ENCODE measurements around the gene STRIP1. TPM values are rescaled to one million over a fixed set of nuclear protein-coding genes. Genes with fewer than 3 reads are reported as not detected.

STRIP1 gene, protein sequence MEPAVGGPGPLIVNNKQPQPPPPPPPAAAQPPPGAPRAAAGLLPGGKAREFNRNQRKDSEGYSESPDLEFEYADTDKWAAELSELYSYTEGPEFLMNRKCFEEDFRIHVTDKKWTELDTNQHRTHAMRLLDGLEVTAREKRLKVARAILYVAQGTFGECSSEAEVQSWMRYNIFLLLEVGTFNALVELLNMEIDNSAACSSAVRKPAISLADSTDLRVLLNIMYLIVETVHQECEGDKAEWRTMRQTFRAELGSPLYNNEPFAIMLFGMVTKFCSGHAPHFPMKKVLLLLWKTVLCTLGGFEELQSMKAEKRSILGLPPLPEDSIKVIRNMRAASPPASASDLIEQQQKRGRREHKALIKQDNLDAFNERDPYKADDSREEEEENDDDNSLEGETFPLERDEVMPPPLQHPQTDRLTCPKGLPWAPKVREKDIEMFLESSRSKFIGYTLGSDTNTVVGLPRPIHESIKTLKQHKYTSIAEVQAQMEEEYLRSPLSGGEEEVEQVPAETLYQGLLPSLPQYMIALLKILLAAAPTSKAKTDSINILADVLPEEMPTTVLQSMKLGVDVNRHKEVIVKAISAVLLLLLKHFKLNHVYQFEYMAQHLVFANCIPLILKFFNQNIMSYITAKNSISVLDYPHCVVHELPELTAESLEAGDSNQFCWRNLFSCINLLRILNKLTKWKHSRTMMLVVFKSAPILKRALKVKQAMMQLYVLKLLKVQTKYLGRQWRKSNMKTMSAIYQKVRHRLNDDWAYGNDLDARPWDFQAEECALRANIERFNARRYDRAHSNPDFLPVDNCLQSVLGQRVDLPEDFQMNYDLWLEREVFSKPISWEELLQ
- 35.6 and 40.6 TPM in 2 replicates for total RNA-seq (2022)
- Bru-seq, nascent RNA = percentile 77 among the genes with signal in this experiment
- percentile 81 among the genes with signal in this experiment for BruChase-seq, experiment 1, labeled RNA remaining after a 6-hour chase
- percentile 84 among the genes with signal in this experiment for BruChase-seq, experiment 2, labeled RNA remaining after a 2-hour chase
- long read RNA-seq, transcript STRIP1-201 (21 exons, 3,265 nt) = major isoform, 60 of 77 reads
- long read RNA-seq, partial matches to known transcripts = 7 of 77 reads
- long read RNA-seq, other reads (novel, unspliced or antisense) = 10 of 77 reads

- BruUV-seq (replicated peaks) = no TSS peak
These were observed at the start of gene STRIP1 for GRCh38 chr1:110034451-110035235. STRIP1 (plus strand) TSS chr1:110034624; CDS start chr1:110034638, 14 bp downstream.

DNA sequence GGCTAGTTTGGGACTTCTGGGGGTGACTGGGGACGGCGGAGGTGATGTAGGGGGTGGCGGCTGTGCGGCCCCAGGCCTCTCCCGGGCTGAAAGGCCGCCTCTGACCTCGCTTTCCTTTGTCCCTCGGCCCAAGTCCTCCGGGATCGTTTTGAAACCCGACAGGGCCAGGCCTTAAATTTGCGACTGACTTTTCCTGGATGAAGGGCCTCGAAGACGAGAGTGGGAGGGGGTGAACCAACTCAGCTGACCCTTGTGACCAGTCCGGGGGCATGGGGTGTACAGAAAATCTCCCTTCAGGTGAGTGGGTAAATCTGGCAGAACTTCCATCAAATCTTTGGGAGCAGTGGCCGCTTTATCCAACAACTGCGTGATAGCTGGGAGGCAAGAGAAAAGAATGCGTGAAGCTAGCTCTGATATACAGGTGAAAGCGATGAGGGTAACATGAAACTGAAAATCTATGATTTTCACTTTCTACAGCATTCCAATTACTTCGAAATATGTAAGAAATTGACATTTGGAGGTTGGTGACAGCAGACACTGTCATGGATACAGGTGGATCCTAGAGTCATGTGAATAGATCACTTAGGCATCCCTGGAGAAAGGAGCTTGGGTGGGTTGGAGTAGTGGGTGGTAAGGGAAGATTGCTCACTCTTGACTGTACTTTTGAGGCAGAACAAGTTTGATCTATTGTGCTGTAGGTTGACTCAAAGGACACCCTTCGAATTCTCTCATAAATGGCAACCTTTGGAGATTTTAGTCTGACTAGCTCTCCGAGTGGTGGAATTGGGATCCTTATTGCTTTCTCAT, 49.0 kb upstream of the STRIP1 start:
- H3K27ac Mint-ChIP-seq (ENCODE audit: low read depth, unreplicated experiment) = peak overlapping the region; percentile 99
- intact Hi-C loops (cut with micrococcal nuclease) = loop anchor here (10.0 kb wide), 1 partner anchor 111 kb away; no protein-coding TSS in a partner anchor
- H3K4me1 Mint-ChIP-seq (ENCODE audit: insufficient read depth, unreplicated experiment) = peaks cover 56% of the 10 kb centered on the region
- peaks cover 13% of the 10 kb centered on the region for H3K36me3 Mint-ChIP-seq (ENCODE audit: insufficient read depth, unreplicated experiment)
- no peak for TF ChIP-seq CTCF (IDR thresholded peaks at IDR 0.05; ENCODE audit: unreplicated experiment)
- H3K9me3 Mint-ChIP-seq (ENCODE audit: unreplicated experiment) = no peaks in the 10 kb centered on the region
- POLR2A ChIA-PET = interaction anchor here (0.6 to 5.1 kb wide), 21 partner anchors 8 to 454 kb away, joined by 3 to 82 read pairs (median 8); partner anchors contain the start of genes AMPD2, GNAI3, GNAT2 and STRIP1
- peak overlapping the region; percentile 92 for H3K4me3 Mint-ChIP-seq (ENCODE audit: unreplicated experiment)
- H3K27me3 Mint-ChIP-seq (ENCODE audit: insufficient read depth, unreplicated experiment) = no peaks in the 10 kb centered on the region
- no peak for DNase-seq (ENCODE audit: unreplicated experiment)
- CTCF ChIA-PET = interaction anchor here (0.6 to 18.3 kb wide), 43 partner anchors 7 to 1520 kb away, joined by 3 to 969 read pairs (median 4); partner anchors contain the start of gene GNAI3
- TSS peak; percentile 26 for BruUV-seq (replicated peaks)

More at GRCh38 chr1:110034451-110035235, at the start of gene STRIP1:
- POLR2A ChIA-PET = interaction anchor here (0.6 to 3.4 kb wide), 23 partner anchors 8 to 489 kb away, joined by 3 to 24 read pairs (median 5); partner anchors contain the start of genes AHCYL1, GNAI3 and RBM15
- DNase-seq (ENCODE audit: unreplicated experiment) = peak; percentile 96
- Mint-ChIP-seq H3K4me1 (ENCODE audit: insufficient read depth, unreplicated experiment) (peaks cover 18% of the 10 kb centered on the region), H3K36me3 (ENCODE audit: insufficient read depth, unreplicated experiment) (peaks cover 18% of the 10 kb centered on the region), H3K9me3 (ENCODE audit: unreplicated experiment) (no peaks in the 10 kb centered on the region), H3K4me3 (ENCODE audit: unreplicated experiment) (peak within 1 kb of the TSS; percentile 97), H3K27me3 (ENCODE audit: insufficient read depth, unreplicated experiment) (no peaks in the 10 kb centered on the region), H3K27ac (ENCODE audit: low read depth, unreplicated experiment) (peak within 1 kb of the TSS; percentile 94)
- CTCF ChIA-PET = interaction anchor here (0.6 to 12.1 kb wide), 7 partner anchors 10 to 91 kb away, joined by 4 to 120 read pairs (median 5); no protein-coding TSS in a partner anchor
- no peak for TF ChIP-seq CTCF (IDR thresholded peaks at IDR 0.05; ENCODE audit: unreplicated experiment)
- intact Hi-C loops (cut with micrococcal nuclease) = no loop called here

DNA sequence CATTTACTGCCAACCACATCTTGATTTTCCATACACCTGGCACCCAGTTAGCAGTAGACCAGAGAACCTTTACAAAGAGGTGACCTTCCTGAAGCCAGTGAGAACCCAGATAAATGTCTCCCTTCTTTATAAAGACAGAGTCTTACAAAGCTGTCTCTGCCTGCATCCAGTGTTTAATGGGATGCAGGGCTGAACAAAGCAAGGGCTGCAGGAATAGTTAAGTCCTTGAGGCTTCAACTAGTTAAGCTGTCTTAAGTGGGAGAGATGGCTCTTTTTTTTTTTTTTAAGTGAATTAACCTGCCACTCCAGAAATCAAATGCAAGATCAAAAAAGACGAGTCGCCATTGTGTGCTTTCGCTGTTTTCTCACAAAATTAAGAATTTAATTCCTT, 48.4 kb upstream of the STRIP1 start:
- DNase-seq (ENCODE audit: unreplicated experiment) = no peak
- H3K36me3 Mint-ChIP-seq (ENCODE audit: insufficient read depth, unreplicated experiment) = peaks cover 13% of the 10 kb centered on the region
- H3K4me1 Mint-ChIP-seq (ENCODE audit: insufficient read depth, unreplicated experiment) = peaks cover 50% of the 10 kb centered on the region
- ChIA-PET POLR2A (interaction anchor here (0.6 to 5.1 kb wide), 18 partner anchors 8 to 440 kb away, joined by 3 to 82 read pairs (median 16); partner anchors contain the start of genes AMPD2, GNAI3, GNAT2 and STRIP1), CTCF (interaction anchor here (0.6 to 18.3 kb wide), 14 partner anchors 11 to 441 kb away, joined by 3 to 969 read pairs (median 12); no protein-coding TSS in a partner anchor)
- H3K9me3 Mint-ChIP-seq (ENCODE audit: unreplicated experiment) = no peaks in the 10 kb centered on the region
- H3K27ac Mint-ChIP-seq (ENCODE audit: low read depth, unreplicated experiment) = peak overlapping the region; percentile 99
- no TSS peak for BruUV-seq (replicated peaks)
- H3K4me3 Mint-ChIP-seq (ENCODE audit: unreplicated experiment) = peak overlapping the region; percentile 92
- no peaks in the 10 kb centered on the region for H3K27me3 Mint-ChIP-seq (ENCODE audit: insufficient read depth, unreplicated experiment)
- TF ChIP-seq CTCF (IDR thresholded peaks at IDR 0.05; ENCODE audit: unreplicated experiment) = no peak
- intact Hi-C loops (cut with micrococcal nuclease) = loop anchor here (10.0 kb wide), 1 partner anchor 111 kb away; no protein-coding TSS in a partner anchor

Measured in MCF 10A (cell line).